HG03159 (cell line): Measurements from ENCODE around the gene UBE2U.
"Not testable (repeated sequence)": the region's sequence is repeated elsewhere in the genome, so short reads cannot be mapped to it uniquely, and the experiment has no call there.

Experiments
- ATAC-seq: cut with Tn5 transposase; IDR thresholded peaks from one replicate; pipeline ENCODE4 v1.9.1; 2021; ENCODE audit warnings: mild to moderate bottlenecking, moderate library complexity; ENCODE audit not compliant: unreplicated experiment

The UBE2U gene

GRCh38 chr1:64187646-64188045 is 15.8 kb upstream of the UBE2U start:
- no peak for ATAC-seq

- ATAC-seq = no peak
These were observed 11.1 kb upstream of the UBE2U start for GRCh38 chr1:64192290-64192689.

DNA sequence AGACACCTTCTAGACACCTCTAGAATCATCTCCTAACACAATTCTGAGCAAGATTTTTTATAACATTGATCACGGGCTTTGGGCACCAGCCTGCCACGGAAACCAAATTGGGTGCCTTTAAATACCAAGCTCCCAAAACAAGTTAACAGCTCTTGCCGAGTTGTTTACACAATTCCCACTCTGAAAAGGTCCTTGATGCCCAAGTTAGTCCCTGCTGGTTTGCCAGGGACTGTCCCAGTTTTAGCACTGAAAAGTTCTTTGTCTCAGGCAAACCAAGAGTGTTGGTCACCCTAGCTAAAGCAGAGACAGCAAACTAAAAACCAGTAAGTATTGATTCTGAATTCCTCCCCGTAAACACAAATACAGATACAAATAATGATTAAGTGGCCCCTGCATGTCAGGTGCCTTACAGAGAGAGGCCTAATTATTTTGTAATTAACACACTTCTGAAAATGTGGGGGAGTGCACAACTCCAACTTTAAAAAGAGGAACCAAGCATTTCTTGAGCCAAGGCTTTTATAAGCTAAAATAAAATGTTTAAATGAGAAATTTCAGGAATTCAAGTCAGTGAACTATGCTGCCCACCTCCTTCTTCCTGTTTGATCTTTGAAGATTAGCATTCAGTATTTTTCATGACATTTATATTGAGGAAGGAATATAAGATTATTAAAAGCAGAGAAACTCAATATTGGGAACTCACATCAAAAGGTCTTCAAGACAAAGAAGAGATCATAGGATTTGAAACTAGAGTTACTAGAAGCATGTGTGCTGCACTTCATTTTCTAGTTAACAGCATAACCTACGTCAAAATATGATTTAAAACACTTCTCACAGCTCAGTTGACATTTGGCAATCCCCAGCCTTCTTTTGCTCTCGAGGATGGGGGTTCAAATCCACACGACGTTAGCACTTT is 9.0 kb upstream of the UBE2U start:
- ATAC-seq = no peak

DNA sequence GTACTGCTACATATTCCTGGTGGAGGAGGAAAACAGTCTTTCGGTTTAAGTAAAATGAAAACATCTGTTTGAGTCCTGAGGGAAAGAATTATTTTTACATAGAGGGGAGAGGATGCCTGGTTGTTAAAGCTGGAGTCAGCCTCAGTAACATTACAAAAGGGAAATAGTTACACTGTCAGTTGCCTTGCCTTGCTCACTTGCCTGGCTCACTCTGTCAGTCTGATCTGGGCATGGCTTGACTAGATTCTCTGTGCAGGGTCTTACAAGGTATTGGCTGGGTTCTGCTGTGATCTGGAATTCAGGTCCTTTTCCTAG is 8.4 kb upstream of the UBE2U start:
- no peak for ATAC-seq

DNA sequence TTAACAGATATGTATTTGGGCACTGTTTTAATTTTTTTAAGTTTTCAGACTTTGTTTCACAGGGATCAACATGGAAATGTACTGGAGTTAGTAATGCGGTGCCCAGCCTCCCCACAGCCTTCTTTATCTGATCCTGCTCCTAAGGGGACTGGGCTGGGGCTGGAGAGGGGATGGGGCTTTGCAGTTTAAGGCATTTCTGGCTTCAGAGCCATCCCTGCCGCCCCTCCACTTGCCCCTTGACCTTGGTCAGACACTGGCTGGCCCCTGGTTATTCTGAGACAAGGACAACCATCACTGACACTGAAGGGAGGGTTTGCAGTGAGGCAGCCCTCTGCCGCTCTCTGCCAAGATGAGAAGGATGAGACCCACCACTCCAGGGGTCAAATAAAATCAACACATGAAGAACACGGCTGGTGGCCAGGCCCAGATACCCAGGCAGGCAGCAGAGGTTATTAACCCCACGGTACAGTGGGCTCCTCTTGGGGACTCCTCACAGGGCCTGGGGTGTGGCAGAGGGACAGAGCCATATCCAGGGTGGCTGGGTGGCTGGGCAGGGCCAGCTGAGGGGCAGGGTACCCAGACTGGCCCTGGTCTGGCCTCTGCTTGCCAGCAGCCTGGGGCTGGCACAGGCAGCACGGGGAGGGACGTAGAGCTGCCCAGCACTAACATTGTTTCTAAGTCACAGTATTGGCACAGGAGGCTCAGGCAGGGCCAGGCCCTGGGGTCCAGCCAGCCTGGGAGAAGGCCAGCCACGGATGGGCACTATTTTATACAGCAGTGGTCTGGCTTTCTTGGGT is 7.2 kb upstream of the UBE2U start:
- ATAC-seq = no peak

- ATAC-seq = no peak
These were observed 6.3 kb upstream of the UBE2U start for GRCh38 chr1:64197076-64197475.

GRCh38 chr1:64199154-64199553 is 4.3 kb upstream of the UBE2U start:
- no peak for ATAC-seq

DNA sequence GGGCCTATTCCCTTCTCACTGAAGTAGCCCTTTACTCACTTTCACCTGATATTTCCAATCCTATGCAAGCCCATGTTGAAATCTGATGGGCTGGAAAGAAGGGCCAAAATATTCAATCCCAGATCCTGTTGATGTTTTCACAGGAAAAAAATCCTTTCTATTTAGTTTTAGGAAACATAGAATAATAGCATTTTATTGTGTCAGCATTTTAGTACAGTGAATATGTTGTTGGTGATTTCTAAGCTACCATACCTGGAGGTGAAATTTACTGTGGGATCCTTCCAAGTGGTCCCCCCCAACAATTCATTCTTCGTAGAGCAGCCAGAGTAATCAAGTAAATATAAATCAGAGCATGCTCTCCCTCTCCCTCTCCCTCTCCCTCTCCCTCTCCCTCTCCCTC is 3.4 kb upstream of the UBE2U start:
- ATAC-seq = no peak

GRCh38 chr1:64209221-64209620 is 5.8 kb downstream of the UBE2U start:
- no peak for ATAC-seq

DNA sequence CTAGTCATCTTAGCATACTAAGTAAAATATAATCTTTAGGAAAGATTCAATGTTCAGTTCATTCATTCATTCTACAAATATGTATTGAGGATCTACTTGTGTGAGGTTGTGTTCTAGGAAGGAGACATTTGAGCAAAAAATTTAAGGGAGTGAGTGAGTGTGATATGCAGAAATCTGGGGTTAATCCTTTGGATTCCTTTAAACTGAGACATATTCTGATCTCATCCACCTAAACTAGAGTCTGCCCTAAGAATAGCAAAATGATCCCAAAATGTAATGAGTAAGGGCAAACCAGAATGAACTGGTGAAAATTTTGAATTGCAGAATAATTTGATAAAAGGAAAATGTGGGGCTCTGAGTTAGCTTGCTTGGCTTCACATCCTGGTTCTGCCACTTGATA is 8.6 kb downstream of the UBE2U start:
- no peak for ATAC-seq

GRCh38 chr1:64215576-64215975 is 12.2 kb downstream of the UBE2U start:
- no peak for ATAC-seq

GRCh38 chr1:64220241-64220640 is 16.8 kb downstream of the UBE2U start:
- ATAC-seq = no peak

- ATAC-seq = peak; percentile 57
These were observed 20.1 kb downstream of the UBE2U start for GRCh38 chr1:64223329-64224151.

DNA sequence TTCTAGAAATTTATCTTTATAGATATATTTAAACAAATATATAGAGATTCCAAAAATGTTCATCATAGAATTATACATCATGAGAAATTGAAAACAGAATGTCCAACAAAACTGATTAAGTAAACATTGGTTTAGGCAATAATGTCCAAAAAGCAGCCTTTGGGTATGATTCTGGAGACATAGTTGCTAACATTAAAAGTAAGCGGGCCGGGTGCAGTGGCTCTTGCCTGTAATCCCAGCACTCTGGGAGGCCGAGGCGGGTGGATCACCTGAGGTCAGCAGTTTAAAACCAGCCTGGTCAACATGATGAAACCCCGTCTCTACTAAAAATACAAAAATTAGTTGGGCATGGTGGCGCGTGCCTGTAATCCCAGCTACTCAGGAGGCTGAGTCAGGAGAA is 20.8 kb downstream of the UBE2U start:
- ATAC-seq = not testable (repeated sequence)

- ATAC-seq = no peak
These were observed 24.9 kb downstream of the UBE2U start for GRCh38 chr1:64228167-64228957.

DNA sequence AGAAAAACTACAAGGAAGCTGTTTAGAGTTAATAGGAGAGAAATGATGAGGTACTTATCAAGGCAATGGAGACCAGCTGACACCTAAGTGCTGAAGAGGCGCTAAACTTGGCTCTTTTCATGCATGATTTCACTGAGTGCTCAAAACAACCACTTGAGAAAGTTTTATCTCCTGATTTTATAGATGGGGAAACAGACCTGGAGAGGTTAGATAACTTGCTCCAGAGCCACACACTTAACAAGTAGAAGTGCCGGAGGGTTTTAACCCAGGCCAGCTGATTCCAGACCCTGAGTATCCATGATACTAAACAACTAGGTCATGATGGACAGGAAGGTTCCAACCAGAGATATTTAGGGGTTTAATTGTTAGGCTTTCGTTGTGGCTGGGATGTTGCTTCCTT is 25.9 kb downstream of the UBE2U start:
- no peak for ATAC-seq

- no peak for ATAC-seq
These were observed 27.7 kb downstream of the UBE2U start for GRCh38 chr1:64231153-64231552.

- ATAC-seq = no peak
These were observed 28.2 kb downstream of the UBE2U start for GRCh38 chr1:64231654-64232053.

DNA sequence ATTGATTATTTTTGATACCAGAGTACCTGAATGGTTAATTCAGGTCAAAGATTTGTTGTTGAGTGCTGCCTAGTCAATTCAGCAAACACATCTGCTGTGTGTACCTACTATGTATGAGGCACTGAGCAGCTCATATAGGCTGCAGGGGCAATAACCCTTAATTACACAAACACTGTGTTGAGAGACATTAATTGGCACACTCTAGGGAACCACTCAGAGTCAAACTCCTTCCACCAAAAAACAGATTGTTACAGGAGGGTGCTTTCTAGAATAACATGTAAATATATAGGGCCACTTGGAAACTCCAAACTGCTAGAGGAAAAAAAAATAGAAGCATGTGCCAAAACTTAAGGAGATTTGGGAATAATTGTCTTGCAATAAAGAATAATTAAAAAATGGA is 31.3 kb downstream of the UBE2U start:
- no peak for ATAC-seq

DNA sequence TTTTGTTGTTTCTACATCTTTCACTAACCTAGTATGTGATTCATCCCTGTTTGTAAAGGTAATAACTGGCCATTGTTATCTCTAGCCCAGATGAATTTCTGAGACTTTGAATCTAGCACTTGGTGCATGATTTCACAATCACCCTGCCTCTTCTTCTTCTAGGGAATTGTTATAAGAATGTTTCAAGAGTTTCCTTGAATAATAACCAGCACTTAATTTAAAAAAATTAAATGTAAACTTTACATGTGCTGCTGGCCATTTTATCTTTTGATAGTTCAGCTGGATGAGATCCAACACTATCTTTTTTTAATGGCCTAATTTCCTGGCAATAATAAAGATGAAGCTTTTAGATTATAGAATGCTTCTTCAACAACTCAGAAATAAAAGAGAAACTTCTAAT is 31.8 kb downstream of the UBE2U start:
- ATAC-seq = no peak

- no peak for ATAC-seq
These were observed 32.5 kb downstream of the UBE2U start for GRCh38 chr1:64235910-64236309.
